COR-L47 (cell line): ENCODE data around the gene AHRR.

Source experiments
- DNase-seq: peaks from one replicate; lab custom pipeline; 2025; lab: John Stamatoyannopoulos, UW

AHRR gene

GRCh38 chr5:415928-416635 lies 94.6 kb downstream of the AHRR start:
- no peak for DNase-seq

DNA sequence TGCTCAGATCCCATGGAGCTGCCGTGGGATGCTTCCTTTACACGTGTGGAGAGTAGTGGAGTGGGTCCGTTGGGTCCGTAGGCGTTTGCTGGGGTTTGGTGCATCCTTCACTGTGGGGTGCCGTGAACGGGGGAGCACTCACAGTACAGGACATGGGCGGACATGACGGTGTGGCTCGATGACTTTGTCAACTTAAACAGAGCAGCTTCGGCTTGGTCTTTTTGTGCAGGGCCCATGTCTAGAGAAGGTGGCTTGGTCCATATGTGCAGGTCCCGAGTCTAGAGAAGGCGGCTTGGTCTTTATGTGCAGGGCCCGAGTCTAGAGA lies 95.1 kb downstream of the AHRR start:
- DNase-seq: no peak

DNA sequence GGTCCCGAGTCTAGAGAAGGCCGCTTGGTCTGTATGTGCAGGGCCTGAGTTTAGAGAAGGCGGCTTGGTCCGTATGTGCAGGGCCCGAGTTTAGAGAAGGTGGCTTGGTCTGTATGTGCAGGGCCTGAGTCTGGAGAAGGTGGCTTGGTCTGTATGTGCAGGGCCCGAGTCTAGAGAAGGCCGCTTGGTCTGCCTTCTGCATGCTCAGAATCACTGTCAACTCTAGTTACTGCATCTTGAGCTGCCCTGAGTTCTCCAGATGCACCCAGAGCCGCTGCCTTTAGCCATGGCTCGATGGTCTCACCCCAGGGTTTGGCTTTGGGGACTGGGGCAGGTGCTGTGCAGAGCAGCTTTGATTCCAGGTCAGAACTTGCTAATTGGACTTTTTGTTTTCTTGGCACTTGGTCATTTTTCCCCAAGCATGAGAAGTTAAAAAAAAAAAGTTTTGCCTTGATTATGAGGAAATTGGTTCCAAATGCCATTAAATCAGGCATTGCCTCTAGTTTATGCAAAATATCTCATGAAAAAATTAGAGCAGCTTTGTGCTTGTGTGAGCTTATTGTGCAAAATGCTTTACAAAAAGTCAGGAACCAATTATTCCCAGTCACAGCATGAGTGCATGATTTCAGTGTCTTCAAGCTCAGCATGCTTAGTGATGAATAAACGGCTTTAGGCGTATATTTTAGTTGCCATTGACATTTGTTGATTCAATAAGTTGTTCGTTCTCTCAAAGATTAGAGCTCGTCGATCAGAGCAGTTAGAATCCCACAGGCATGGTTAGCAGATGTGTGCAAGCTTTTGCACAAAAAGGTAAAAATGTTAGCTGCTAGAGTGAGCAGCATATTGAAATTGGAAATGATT lies 96.0 kb downstream of the AHRR start:
- peak; percentile 25 for DNase-seq

- DNase-seq: peak; percentile 31
These were observed 96.9 kb downstream of the AHRR start for GRCh38 chr5:418162-419121.

DNA sequence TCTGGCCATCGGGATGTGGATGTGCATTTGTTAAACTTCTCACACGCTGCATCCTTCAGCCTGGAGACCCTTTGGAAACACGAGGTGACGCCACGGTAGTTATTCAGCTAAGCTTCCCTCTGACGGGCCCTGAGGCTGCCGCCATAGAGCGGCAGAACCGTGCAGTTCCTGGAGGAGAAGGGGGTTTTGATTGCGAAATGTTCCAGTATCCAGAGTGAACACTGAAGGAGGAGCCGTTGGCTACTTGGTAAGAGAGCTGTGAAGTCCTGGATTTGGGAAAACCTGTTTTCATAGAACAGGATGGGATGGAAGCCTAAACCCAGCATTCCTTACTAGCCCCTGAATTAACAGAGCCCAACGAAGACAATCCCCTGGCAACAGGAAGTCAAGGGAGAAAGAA lies 98.5 kb downstream of the AHRR start:
- DNase-seq: no peak

- no peak for DNase-seq
These were observed 99.2 kb downstream of the AHRR start for GRCh38 chr5:420632-421286.

DNA sequence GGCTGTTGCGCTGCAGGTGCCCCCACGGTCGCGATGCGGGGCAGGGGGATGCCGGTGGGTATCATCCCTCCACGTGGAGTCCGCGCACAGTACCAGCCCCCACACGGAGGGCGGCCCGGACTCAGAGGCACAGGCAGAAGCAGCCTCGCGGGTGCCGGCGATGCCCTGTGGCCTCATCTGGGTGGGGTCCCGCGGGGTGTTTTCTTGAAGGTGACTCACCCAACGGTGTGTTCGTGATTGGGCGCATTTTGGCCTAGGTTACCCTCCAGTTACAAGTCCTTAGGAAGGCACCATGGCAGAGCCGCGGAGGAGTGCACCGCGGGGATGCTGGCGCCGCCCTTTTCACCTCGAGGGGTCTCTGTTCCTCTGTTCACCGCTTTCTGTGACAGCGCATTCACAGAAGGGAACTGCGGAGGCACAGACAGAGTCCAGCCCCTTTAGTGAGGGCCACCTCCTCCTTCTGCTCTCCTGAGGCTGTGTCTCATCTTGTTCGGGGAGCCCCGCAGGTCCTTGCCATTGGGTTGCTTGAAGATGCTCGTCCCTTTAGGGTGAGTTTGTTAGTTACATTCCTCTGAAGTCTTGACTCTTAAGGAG lies 99.9 kb downstream of the AHRR start:
- DNase-seq: no peak

DNA sequence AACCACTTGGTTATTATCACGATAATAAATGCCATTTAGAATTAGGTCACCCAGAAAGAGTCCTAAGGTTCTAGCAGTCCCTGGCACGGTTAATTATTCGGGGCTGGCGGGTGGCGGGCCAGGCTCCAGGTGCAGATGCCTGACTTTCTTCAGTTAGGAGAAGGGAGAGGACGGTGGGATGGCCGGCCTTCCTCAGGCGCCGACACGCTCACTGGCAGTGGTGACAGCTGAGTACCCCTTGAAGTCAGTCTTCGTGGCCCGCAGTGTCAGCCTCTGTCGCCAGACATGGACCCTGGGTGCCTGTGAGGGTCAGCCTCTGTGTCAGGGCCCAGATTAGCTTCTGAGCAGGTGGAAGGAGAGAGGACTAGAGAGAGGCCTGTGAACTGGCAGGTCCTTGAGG lies 100.4 kb downstream of the AHRR start:
- no peak for DNase-seq

DNA sequence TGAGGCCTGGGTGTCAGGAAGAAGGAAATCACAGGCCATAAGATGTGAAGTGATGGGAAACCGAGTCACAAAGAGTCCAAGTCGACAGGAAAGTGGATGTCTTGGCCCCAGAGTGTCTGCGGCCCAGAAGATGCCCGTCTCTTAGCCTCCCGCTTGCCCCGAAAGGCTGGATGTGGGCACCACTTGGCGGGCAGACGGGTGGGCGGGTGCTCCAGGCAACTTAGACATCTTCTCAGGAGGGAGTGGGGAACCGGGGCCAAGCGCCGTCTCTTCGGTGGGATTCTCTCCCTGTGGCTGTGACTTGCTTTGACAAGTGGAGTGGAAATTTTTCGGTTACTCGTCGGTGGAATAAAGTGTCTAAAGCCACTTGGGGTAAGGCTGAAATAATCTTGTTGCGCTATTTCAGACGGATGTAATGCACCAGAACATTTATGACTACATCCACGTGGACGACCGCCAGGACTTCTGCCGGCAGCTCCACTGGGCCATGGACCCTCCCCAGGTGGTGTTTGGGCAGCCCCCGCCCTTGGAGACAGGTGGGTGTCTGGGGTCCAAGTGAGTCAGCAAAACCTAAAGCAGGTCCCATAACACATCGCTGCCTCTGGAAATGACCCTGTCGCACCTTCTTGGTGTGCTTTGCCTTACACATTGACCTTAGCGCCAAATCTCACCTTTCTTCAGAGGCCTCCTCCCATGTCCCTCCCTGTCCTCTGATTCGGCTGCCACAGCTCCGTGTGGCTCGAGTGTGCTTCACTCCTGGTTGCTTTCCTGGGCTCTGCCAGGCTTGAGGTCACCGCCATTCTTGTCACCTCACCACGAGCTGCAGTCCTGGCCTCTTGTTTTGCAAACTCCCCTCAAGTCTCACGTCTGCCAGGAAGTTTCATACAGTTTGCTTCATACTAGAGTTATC lies 101.1 kb downstream of the AHRR start:
- no peak for DNase-seq

- DNase-seq: no peak
These were observed 101.7 kb downstream of the AHRR start for GRCh38 chr5:423233-423565.

- no peak for DNase-seq
These were observed 102.2 kb downstream of the AHRR start for GRCh38 chr5:423626-424261.

- DNase-seq: no peak
These were observed 103.0 kb downstream of the AHRR start for GRCh38 chr5:424301-425110.

DNA sequence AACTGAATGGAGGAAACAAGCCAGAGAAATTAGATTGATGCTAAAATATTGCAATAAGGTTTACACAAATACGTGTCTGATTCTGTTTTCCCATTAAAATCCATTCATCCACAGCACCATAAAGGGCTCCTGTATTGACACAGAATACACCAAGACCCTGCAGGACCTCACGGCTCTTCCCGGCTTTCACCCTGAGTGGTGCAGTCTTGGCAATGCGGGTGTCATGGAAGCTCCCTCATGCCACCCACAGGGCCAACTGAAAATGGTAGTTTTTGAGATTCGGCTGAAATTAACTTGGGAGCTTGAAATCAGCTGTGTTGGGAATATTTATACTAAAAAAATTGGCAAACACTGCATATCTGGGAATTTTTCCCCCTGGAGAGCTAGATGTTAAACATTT lies 104.2 kb downstream of the AHRR start:
- DNase-seq: peak; percentile 60

DNA sequence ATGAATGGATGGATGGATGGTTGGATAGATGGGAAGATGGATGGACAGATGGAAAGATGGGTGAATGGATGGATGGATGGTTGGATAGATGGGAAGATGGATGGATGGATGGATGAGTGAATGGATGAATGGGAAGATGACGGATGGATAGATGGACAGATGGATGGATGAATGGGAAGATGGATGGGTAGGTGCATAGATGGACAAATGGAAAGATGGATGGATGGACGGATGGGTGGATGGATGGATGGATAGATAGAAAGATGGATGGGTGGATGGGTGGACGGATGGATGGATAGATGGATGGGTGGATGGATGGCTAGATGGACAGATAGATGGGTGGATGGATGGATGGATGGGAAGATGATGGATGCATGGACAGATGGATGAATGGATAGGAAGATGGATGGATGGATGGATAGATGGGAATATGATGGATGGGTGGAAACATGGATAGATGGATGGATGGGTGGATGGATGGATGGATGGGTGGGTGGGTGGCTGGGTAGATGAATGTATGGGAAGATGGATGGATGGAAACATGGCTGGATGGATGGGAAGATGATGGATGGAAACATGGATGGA lies 105.0 kb downstream of the AHRR start:
- DNase-seq: no peak

DNA sequence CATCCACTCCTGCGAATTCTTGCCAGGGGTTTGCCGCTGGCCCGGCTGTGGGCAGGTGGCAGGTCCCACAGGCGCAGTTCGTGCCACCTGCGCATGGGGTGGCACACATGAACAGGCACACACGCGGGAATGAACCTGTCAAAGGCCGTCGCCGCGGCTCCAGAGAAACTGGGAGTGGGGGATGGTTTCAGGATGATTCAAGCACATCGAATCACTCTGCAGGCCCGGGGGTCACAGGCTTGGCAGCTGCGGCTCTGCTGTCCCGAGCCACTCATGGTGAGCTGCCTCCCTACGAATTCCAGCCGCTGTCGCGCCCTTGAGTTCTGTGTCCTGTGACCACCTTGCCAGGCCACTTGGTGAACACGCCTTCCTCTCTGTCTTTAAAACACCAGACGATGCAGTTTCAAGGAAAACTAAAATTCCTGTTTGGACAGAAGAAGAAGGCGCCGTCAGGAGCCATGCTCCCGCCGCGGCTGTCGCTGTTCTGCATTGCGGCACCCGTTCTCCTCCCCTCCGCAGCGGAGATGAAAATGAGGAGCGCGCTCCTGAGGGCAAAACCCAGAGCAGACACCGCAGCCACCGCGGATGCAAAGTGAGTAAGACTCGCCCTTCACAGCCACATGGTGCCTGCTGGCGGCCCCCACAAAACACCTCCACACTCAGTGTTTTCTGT lies 106.0 kb downstream of the AHRR start:
- DNase-seq: no peak

- DNase-seq: no peak
These were observed 106.7 kb downstream of the AHRR start for GRCh38 chr5:428219-428618.

GRCh38 chr5:428754-429452 lies 107.4 kb downstream of the AHRR start:
- DNase-seq: no peak
